ENCODE measurements around the gene FSTL4. TPM values are rescaled to one million over a fixed set of nuclear protein-coding genes. Genes with fewer than 3 reads are reported as not detected.

The FSTL4 gene
- total RNA-seq, 4 donors from 2014 or later = 0.27 to 1.6 (median 0.35) TPM; not detected in 1

DNA sequence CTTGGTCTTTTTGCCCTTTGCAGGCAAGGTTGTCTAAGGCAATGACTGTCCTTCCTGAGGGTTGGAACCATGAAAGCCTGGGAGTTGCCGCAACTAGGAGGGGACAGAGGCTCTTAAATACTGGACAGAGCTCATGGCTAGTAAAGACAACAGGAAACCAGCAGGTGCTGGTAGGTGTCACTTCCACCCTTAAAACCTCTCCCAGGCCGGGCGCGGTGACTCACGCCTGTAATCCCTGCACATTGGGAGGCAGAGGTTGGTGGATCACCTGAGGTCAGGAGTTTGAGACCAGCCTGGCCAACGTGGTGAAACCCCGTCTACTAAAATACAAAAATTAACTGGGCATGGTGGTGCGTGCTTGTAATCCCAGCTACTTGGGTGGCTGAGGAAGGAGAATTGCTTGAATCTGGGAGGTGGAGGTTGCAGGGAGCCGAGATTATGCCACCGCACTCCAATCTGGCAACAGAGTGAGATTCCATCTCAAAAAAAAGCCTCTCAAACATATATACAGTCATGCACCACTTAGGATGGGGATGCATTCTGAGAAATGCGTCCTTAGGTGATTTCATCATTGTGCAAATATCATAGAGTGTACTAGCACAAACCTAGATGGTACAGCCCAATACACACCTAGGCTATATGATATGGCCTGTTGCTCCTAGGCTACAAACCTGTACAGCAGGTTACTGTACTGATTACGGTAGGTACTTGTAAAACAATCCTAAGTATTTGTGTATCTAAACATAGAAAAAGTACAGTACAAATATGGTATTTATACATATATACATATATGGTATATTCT is 457.9 kb downstream of the FSTL4 start:
- no peak for DNase-seq
- H3K36me3 ChIP-seq = no peaks in the 10 kb centered on the region
- TF ChIP-seq, protein P1, sequence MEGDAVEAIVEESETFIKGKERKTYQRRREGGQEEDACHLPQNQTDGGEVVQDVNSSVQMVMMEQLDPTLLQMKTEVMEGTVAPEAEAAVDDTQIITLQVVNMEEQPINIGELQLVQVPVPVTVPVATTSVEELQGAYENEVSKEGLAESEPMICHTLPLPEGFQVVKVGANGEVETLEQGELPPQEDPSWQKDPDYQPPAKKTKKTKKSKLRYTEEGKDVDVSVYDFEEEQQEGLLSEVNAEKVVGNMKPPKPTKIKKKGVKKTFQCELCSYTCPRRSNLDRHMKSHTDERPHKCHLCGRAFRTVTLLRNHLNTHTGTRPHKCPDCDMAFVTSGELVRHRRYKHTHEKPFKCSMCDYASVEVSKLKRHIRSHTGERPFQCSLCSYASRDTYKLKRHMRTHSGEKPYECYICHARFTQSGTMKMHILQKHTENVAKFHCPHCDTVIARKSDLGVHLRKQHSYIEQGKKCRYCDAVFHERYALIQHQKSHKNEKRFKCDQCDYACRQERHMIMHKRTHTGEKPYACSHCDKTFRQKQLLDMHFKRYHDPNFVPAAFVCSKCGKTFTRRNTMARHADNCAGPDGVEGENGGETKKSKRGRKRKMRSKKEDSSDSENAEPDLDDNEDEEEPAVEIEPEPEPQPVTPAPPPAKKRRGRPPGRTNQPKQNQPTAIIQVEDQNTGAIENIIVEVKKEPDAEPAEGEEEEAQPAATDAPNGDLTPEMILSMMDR (IDR thresholded peaks at IDR 0.05) = no peak
- TF ChIP-seq POLR2A (IDR thresholded peaks at IDR 0.05) = no peak
- no peak overlapping the region for H3K27ac ChIP-seq
- H3K9me3 ChIP-seq = no peaks in the 10 kb centered on the region
- H3K4me3 ChIP-seq = no peak overlapping the region
- H3K27me3 ChIP-seq = no peaks in the 10 kb centered on the region
- no peaks in the 10 kb centered on the region for H3K4me1 ChIP-seq

DNA sequence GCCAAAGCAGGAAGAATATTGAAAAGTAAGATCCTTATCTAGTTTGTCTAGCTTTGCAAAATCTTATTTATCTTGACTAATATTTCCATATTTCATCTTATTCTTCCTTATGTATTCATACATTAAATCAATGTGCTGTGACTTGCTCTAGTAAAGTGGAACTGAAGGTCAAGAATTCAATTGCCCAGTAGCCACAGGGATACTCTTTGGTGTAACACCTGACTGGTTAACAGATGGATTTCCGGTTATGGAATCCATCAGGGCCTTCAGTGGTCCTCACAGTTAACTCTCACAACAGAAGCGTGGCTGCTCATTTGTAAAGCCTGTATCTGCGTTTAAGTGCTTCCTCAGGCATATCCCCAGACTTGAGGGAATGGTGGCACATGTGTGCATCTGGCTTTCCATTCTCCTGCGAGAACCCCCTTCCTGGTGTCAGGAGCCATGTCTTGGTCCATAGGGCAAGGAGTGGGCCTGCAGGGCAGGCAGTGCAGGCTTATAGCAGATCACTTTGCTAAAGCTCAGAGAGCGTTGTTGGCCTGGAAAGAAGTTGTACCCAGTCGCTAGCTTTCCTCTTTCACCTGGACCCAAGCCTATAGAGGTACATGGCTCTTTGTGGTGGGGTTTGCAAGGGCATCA is 461.3 kb downstream of the FSTL4 start:
- TF ChIP-seq, protein P1 (IDR thresholded peaks at IDR 0.05) = no peak
- no peak for TF ChIP-seq POLR2A (IDR thresholded peaks at IDR 0.05)
- Histone ChIP-seq H3K9me3 (no peaks in the 10 kb centered on the region), H3K27ac (no peak overlapping the region), H3K4me1 (no peaks in the 10 kb centered on the region), H3K36me3 (no peaks in the 10 kb centered on the region), H3K27me3 (no peaks in the 10 kb centered on the region), H3K4me3 (no peak overlapping the region)
- no peak for DNase-seq

DNA sequence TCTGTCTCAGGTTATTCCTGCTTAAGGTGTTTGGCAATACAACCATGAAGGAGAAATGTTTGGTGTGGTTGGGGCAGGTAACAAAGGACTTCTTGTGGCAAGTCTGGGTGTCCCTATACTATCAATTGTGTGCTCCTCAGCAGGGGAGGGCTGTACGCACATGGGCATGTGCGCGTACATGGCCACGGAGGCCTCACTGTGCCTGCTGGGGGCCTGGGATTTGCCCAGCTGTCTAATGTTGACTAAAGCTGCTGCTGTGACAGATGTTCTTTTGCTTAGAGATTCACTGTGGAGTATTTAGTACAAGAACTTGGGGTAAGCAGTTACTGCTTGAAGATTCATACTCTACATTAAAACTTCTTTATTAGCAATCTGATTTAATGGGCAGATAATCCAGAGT is 463.0 kb downstream of the FSTL4 start:
- no peak for TF ChIP-seq POLR2A (IDR thresholded peaks at IDR 0.05)
- DNase-seq = no peak
- Histone ChIP-seq H3K27ac (no peak overlapping the region), H3K9me3 (no peaks in the 10 kb centered on the region), H3K36me3 (no peaks in the 10 kb centered on the region), H3K27me3 (no peaks in the 10 kb centered on the region), H3K4me1 (no peaks in the 10 kb centered on the region), H3K4me3 (no peak overlapping the region)

DNA sequence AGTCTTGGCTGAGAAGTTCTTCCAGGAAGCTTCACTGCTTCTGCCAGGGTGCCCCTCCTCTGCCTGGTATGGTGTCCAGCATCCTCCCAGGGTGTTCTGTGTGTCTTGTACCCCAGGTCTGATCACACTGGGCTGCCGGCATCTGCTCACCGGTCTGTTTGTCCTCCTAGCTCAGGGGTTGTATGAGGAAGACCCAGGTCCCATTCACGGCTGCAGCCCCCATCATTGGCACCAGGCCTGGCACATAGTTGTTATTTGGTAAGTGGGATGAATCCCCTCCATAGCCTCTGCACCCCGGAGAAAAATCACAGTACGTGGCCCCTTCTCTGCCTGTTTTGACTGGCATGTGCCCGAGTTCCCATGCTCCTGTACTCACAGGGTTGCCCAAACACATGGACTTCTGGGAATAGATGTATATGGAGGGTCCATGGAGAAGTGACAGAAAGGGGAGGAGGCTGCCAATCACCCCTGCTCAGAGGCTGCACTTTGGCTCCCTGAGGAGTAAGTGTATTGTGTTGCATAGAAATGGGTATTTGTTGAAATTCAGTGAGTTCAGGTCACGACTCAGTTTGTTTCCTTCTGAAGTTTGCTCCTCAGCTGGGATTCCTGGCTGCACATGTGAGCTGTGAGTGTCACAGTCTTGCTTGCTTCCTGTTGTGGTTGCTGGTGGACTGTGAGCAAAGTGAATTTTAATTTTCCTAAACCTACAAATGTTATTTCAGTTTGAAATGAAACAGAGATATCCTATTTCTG is 464.4 kb downstream of the FSTL4 start:
- H3K27me3 ChIP-seq = no peaks in the 10 kb centered on the region
- H3K4me1 ChIP-seq = no peaks in the 10 kb centered on the region
- H3K4me3 ChIP-seq = no peak overlapping the region
- no peaks in the 10 kb centered on the region for H3K9me3 ChIP-seq
- DNase-seq = no peak
- no peaks in the 10 kb centered on the region for H3K36me3 ChIP-seq
- no peak for TF ChIP-seq POLR2A (IDR thresholded peaks at IDR 0.05)
- TF ChIP-seq, protein P1 (IDR thresholded peaks at IDR 0.05) = no peak
- no peak overlapping the region for H3K27ac ChIP-seq

DNA sequence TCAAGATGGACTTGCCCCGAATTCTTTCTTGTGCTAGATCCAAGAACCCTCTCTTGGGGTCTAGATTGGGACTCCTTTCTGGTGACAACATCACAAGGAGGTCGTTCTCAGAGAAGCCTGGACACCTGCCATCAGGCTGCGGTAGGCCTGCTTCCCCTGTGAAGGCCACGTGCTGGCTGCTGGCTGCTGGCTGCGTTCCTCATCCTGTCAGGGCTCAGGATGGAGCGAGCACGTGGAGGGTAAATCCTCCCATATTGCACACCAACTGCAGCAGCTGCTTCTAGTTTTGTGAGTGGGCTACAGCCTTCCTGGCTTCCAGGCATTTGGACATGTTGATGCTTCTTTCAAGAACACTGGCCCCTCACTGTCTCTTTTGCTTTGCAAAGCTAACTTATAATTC is 464.9 kb downstream of the FSTL4 start:
- DNase-seq = no peak
- no peak overlapping the region for H3K4me3 ChIP-seq
- TF ChIP-seq, protein P1 (IDR thresholded peaks at IDR 0.05) = no peak
- no peak for TF ChIP-seq POLR2A (IDR thresholded peaks at IDR 0.05)
- no peaks in the 10 kb centered on the region for H3K9me3 ChIP-seq
- H3K27ac ChIP-seq = no peak overlapping the region
- no peaks in the 10 kb centered on the region for H3K36me3 ChIP-seq
- no peaks in the 10 kb centered on the region for H3K4me1 ChIP-seq
- H3K27me3 ChIP-seq = no peaks in the 10 kb centered on the region

Small RNA genes within 50 kb of the gene (small RNA-seq; reads per million reads assigned to genes)
- 0 reads per million in 2 donors for gene MIR1289-2

Data from Peyer's patch (tissue), 4 donors.